Measurements from ENCODE around the gene SLC14A1. TPM values are rescaled to one million over a fixed set of nuclear protein-coding genes. Genes with fewer than 3 reads are reported as not detected.

SLC14A1 gene
- polyA plus RNA-seq, 1 experiment, result 80.5 TPM

DNA sequence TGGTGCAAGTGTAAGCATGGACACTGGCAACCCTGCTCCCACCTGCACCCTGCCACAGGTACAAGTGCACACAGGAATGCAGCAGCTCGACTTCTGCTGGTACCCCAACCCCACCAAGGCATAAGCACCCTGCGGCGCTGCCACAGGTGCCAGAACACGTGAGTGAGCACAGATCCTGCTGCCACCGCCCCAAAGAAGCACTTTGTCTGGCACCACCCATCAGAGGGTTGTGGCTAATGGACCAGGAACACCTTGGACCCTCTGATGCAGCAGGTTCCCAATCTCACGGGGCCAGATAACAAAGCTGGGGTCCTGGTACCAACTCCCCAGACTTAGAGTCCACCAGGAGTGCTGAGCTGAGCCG is 32.2 kb upstream of the SLC14A1 start:
- Histone ChIP-seq H3K4me3 (ENCODE audit: low read depth, low read length) (no peak overlapping the region), H3K9me3 (ENCODE audit: control insufficient read depth, insufficient read depth, low read length) (peaks cover 13% of the 10 kb centered on the region), H3K27me3 (ENCODE audit: control insufficient read depth, insufficient read depth, low read length) (no peaks in the 10 kb centered on the region), H3K27ac (ENCODE audit: low read depth, low read length) (no peak overlapping the region)
- CTCF ChIA-PET, result interaction anchor here (0.8 to 9.6 kb wide), 10 partner anchors 17 to 282 kb away, joined by 3 to 110 read pairs (median 4); no protein-coding TSS in a partner anchor
- no peak for DNase-seq (ENCODE audit: low read depth, low spot score)
- TF ChIP-seq, protein P1, sequence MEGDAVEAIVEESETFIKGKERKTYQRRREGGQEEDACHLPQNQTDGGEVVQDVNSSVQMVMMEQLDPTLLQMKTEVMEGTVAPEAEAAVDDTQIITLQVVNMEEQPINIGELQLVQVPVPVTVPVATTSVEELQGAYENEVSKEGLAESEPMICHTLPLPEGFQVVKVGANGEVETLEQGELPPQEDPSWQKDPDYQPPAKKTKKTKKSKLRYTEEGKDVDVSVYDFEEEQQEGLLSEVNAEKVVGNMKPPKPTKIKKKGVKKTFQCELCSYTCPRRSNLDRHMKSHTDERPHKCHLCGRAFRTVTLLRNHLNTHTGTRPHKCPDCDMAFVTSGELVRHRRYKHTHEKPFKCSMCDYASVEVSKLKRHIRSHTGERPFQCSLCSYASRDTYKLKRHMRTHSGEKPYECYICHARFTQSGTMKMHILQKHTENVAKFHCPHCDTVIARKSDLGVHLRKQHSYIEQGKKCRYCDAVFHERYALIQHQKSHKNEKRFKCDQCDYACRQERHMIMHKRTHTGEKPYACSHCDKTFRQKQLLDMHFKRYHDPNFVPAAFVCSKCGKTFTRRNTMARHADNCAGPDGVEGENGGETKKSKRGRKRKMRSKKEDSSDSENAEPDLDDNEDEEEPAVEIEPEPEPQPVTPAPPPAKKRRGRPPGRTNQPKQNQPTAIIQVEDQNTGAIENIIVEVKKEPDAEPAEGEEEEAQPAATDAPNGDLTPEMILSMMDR (IDR thresholded peaks at IDR 0.05; ENCODE audit: low read depth, low read length), result no peak
- POLR2A ChIA-PET, result no interaction called here

DNA sequence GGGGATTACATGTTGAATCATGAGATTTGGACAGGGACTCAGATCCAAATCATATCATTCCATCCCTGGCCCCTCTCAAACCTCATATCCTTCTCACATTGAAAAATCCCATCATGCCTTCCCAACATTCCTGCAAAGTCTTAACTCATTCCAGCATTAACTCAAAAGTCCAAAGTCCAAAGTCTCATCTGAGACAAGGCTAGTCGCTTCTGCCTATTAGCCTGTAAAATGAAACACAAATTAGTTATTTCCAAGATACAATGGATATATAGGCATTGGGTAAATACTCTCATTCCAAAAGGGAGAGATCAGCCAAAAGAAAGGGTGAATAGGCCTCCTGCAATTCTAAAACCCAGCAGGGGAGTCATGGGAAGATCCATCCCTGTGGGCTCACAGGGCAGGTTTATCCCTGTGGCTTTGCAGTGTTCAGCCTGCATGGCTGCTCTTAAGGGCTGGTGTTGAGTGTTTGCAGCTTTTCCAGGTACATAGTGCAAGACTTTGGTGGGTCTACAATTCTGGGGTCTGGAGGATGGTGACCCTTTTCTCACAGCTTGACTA is 21.2 kb upstream of the SLC14A1 start:
- no peak for DNase-seq (ENCODE audit: low read depth, low spot score)
- H3K4me3 ChIP-seq (ENCODE audit: low read depth, low read length), result no peak overlapping the region
- TF ChIP-seq, protein P1 (IDR thresholded peaks at IDR 0.05; ENCODE audit: low read depth, low read length), result no peak
- peaks cover 8% of the 10 kb centered on the region for H3K9me3 ChIP-seq (ENCODE audit: control insufficient read depth, insufficient read depth, low read length)
- peak overlapping the region; percentile 31 for H3K27ac ChIP-seq (ENCODE audit: low read depth, low read length)
- no peaks in the 10 kb centered on the region for H3K27me3 ChIP-seq (ENCODE audit: control insufficient read depth, insufficient read depth, low read length)
- ChIA-PET POLR2A (no interaction called here), CTCF (no interaction called here)

DNA sequence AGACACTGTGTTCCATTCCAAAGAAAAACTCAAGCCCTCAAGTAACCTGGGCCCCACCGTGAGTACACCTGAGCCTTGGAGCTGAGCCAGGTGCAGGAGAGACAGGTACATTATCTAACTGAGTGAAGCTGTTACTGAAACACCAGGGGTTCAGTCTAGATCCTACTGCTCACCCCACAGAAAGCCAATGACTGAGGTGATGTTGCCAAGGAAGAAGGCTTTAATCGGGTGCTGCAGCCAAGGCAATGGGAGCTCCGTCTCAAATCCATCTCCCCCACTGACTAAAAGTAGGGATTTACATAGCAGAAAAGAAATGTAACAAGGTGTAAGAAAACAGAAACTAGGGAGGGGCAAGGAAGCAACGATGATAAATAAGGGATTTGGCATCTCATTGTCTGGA is 15.2 kb upstream of the SLC14A1 start:
- TF ChIP-seq, protein P1 (IDR thresholded peaks at IDR 0.05; ENCODE audit: low read depth, low read length), result no peak
- Histone ChIP-seq H3K27ac (ENCODE audit: low read depth, low read length) (no peak overlapping the region), H3K4me3 (ENCODE audit: low read depth, low read length) (no peak overlapping the region), H3K27me3 (ENCODE audit: control insufficient read depth, insufficient read depth, low read length) (no peaks in the 10 kb centered on the region), H3K9me3 (ENCODE audit: control insufficient read depth, insufficient read depth, low read length) (peaks cover 17% of the 10 kb centered on the region)
- no peak for DNase-seq (ENCODE audit: low read depth, low spot score)
- ChIA-PET POLR2A (no interaction called here), CTCF (interaction anchor here (1.0 to 3.3 kb wide), 2 partner anchors 14 to 17 kb away, joined by 3 to 12 read pairs; no protein-coding TSS in a partner anchor)

DNA sequence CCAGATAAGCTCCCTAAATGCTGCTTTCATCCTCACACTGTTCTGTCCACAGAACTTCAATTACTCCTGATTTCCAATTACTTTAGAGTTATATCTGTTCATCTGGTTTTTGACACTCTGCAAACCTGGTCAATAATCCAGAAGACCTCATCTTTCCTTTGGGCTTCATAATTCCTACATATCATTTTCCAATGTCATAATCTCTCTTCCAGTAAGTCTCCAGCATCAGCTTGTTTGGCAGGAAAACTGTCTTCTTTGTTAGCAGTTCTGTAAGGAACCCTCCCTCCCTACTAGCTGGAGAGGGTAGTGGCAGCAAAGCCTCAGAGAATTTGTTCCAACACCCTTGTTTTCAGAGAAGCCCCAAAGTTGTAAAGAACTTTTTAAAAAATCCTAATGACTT is 11.9 kb upstream of the SLC14A1 start:
- POLR2A ChIA-PET, result no interaction called here
- peaks cover 17% of the 10 kb centered on the region for H3K9me3 ChIP-seq (ENCODE audit: control insufficient read depth, insufficient read depth, low read length)
- TF ChIP-seq, protein P1 (IDR thresholded peaks at IDR 0.05; ENCODE audit: low read depth, low read length), result no peak
- no peak overlapping the region for H3K27ac ChIP-seq (ENCODE audit: low read depth, low read length)
- H3K27me3 ChIP-seq (ENCODE audit: control insufficient read depth, insufficient read depth, low read length), result no peaks in the 10 kb centered on the region
- CTCF ChIA-PET, result interaction anchor here (0.7 kb wide), 1 partner anchor 128 kb away, joined by 3 read pairs; no protein-coding TSS in a partner anchor
- no peak overlapping the region for H3K4me3 ChIP-seq (ENCODE audit: low read depth, low read length)
- no peak for DNase-seq (ENCODE audit: low read depth, low spot score)

DNA sequence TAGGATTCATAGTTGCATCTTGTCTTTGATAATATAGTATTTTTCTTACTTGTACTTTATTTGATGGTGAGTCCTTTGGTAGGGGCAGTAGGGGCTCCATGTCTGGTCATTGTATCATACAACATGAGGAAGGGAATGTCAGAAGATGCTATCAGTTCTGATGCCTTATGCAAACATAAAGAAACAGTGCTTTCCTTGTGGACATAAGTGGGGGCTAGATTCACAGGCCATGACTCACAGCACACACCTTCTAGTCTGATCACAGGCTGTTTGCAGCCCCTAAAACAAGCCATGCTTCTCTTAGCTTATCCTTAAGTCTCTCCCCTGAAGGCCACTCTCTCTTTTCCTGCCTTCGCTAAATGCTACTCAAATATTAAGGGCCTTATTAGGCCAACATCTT is 10.7 kb upstream of the SLC14A1 start:
- Histone ChIP-seq H3K9me3 (ENCODE audit: control insufficient read depth, insufficient read depth, low read length) (peaks cover 17% of the 10 kb centered on the region), H3K27me3 (ENCODE audit: control insufficient read depth, insufficient read depth, low read length) (no peaks in the 10 kb centered on the region), H3K4me3 (ENCODE audit: low read depth, low read length) (no peak overlapping the region), H3K27ac (ENCODE audit: low read depth, low read length) (no peak overlapping the region)
- CTCF ChIA-PET, result interaction anchor here (1.2 to 1.8 kb wide), 2 partner anchors 9 to 167 kb away, joined by 4 to 8 read pairs; no protein-coding TSS in a partner anchor
- TF ChIP-seq, protein P1 (IDR thresholded peaks at IDR 0.05; ENCODE audit: low read depth, low read length), result no peak
- POLR2A ChIA-PET, result no interaction called here
- DNase-seq (ENCODE audit: low read depth, low spot score), result no peak
